Forelimb muscle (tissue), 1 donor: ENCODE data around the gene HECW1. TPM values are rescaled to one million over a fixed set of nuclear protein-coding genes. Genes with fewer than 3 reads are reported as not detected.

Source experiments
- DNase-seq: peaks from one replicate; pipeline ENCODE4 v3.0.0-alpha.2; 2013; ENCODE audit warnings: low read depth
- polyA plus RNA-seq: library from polyadenylated mRNA; unstranded; fragments of 120-200 nt; gene quantifications from one replicate; pipeline ENCODE4 v1.2.1, GENCODE V29; 2013; ENCODE audit not compliant: insufficient read length

Gene HECW1
- polyA plus RNA-seq, 1 donor = 0.23 TPM

GRCh38 chr7:43148161-43148731 lies 35.8 kb downstream of the HECW1 start:
- DNase-seq = no peak

DNA sequence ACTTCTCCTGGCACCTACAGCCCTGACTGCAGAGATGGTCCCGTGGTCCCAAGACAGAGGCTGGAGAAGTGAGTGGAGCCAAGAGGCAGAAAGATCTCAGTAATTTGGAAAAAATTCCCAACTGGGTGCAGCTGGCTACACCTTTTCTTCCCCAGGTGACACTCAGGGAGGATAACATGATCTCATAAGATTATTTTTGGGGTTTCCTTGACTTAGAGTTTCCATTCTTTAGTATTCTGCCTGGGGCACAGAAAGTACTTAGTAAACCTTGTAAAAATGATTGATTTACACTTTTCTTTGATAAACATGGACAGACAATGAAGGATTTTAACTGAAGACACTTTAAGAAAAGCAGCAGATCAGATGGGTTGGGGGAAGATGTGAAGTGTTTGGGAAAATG lies 38.6 kb downstream of the HECW1 start:
- no peak for DNase-seq

DNA sequence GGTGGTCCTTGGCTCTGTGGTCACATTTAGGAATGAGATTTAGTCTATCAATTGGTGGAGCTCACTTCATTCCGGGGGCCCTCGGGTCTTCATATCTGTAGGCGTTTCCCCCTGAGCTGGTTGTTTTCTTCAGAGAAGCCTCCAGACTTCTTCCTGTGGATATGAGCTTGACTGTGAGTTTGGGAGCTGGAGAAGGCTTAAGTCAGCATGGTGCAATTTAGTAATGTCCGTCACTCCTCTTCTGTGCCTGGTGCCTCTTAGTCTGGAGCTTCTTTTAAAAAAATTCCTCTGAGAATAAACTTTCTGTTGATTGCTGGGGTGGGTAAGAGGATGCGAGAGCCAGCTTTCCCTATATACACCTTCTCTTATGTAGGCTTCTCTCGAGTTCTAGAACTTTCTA lies 40.2 kb downstream of the HECW1 start:
- no peak for DNase-seq

DNA sequence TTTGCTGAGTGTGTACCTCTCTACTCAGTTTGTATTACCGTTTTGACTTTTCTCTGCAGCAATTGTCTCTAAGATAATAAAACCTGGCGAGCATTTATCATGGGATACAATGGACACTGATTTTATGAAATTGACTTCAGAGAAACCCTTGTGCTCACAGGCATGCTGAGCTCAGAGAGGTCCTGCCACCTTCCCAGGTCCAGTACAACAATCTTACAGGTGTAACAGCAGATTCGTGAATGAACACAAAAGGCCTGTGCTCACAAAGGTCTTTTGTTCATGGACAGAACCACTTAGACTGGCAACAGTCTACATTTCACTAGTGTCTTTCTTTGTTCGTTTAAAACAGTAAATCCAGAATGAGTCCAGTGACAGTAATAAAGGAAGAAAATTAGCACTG lies 43.2 kb downstream of the HECW1 start:
- DNase-seq = no peak

GRCh38 chr7:43163885-43164284 lies 51.4 kb downstream of the HECW1 start:
- DNase-seq = no peak

DNA sequence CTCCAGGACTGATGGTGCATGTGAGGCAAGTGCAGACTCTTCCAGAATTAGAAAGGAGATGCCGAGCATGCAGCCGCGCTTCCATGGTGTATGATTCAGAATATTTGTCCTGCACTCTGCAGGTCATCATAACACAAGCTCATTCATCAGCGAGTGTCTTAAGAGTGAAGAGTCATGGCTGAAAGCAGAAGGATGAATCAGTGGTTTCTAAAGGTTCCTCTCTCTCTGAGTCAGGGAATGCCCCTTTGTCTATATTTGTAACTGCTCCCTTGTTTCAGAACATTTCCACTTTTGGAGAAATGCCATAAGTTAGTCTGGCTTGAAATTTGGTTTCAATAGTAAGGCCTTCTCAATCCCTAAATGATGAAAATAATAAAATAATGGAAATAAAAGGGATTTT lies 52.3 kb downstream of the HECW1 start:
- DNase-seq = no peak

GRCh38 chr7:43166686-43167085 lies 54.2 kb downstream of the HECW1 start:
- DNase-seq = no peak

GRCh38 chr7:43169076-43169475 lies 56.6 kb downstream of the HECW1 start:
- DNase-seq = no peak

DNA sequence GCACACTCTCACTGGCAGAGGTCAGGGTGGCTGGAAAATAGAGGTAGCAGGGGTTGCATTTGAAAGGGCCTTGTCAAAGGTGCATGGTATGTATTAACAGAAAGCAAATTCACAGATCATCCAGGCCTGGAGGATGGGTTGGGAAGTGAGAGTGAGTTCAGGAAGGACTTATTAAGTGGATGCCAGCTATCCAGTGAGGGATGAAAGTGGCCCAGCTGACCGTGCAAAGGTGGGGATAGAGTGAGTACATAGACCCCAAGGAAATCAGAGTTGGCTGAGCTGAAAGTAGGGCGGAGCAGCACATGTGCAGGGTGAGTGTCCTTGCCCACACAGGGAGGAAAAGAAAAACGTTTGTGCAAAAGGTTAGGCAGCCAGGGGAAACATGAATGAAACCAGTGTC lies 58.1 kb downstream of the HECW1 start:
- DNase-seq = no peak

DNA sequence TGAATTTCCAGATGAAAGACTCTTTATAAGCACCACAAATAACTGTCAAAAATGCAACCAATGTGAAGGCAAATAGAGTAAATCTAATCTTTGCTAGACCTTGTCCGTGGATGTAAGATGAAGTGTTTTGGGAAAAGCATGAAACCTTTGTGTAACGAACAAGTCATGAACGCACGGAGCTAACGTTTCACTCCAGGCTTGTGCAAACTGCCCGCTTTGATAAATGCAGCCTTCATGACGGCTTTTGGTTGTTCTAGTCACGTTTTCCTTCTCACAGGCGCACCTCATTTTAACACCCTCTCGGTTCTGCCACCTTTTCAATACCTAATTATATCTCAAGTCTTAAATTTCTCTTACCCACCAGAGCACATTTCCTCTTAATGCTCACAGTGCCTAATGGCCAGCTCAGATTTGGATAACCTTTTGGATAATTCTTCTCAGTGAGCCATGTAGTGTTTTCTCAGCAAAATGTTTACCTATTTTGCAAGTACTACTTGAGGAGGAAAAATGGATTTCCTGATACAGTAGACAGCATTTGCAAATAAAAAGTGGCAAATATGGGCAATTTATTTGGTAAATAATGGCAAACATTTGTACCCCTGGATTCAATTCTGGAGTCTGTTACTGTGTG lies 63.2 kb downstream of the HECW1 start:
- DNase-seq = no peak

GRCh38 chr7:43179393-43179792 lies 66.9 kb downstream of the HECW1 start:
- DNase-seq = no peak

DNA sequence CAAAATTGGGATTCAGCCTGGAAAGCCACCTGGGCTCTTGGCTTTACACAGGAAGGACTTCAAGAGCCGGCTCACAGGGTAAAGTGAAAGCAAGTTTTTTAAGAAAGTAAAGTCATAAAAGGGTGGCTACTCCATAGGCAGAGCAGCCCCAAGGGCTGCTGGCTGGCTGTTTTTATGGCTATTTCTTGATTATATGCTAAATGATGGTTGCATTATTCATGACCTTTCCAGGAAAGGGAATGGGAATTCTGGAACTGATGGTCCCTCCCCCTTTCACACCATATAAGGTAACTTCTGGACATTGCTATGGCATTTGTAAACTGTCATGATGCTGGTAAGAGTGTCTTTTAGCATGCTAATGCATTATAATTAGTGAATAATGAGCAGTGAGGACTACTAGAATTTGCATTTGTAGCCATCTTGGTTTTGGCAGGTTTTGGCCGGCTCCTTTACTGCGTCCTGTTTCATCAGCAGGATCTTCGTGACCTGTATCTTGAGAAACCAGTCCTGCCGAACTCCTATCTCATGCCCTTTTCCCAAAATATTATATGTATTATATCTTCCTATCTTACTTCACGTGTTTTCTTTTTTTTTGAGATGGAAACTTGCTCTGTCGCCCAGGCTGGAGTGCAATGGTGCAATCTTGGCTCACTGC lies 80.5 kb downstream of the HECW1 start:
- DNase-seq = no peak

GRCh38 chr7:43193893-43194292 lies 81.4 kb downstream of the HECW1 start:
- DNase-seq = no peak

DNA sequence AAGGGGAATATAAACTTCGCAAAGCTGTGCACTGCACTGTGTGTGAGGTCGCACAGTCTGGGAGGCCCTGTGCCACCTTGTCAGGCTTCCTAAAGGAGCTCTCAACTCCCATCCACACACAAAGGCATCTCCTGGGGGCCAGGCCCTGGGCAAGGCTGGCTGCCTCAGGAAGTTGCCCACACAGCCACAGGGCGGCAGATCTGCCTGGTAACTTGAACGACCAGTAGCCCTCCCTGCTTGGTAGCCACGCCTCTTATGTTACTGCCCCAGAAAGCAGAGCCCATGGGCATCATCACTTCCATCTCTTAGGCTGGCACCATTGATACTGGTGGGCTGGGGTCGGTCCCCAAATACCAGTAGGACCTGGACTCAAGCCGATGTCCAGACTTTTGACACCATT lies 82.8 kb downstream of the HECW1 start:
- no peak for DNase-seq

- DNase-seq = no peak
These were observed 83.3 kb downstream of the HECW1 start for GRCh38 chr7:43195768-43196167.

GRCh38 chr7:43196379-43196778 lies 83.9 kb downstream of the HECW1 start:
- no peak for DNase-seq

DNA sequence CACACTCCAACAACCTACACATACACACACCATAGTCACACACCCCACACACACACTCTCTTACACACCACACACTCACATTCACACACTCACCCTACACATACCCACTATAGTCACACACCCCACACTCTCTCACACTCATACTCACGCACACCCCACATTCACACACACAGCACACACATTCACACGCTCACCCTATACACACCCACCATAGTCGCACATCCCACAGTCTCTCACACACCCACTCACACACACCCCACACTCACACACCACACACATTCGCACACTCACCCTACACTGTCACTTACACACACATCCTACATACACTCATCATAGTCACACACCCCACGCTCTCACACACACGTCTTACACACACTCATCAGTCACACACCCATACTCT lies 85.6 kb downstream of the HECW1 start:
- DNase-seq = no peak

DNA sequence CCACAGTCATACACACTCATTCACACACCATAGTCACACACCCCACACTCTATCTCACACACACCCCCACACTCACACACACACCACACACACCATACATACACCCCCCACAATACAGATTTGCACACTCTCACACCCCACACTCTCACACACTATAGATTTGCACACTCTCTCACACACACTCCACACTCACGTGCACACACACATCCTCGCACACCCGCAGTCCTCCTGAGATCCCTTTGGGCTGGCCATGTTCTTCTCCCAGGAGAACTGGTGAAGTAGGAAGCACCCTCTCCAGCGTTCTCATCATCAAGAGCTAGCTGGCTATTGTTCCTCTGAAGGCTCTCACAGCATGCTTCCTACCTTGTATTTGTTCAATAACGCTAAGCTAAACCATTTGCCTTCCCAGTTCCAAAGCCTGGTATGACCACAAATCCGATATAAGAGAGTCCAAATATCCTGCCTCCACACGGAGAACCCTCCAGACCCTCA lies 86.2 kb downstream of the HECW1 start:
- no peak for DNase-seq

GRCh38 chr7:43199371-43200160 lies 87.1 kb downstream of the HECW1 start:
- DNase-seq = no peak

DNA sequence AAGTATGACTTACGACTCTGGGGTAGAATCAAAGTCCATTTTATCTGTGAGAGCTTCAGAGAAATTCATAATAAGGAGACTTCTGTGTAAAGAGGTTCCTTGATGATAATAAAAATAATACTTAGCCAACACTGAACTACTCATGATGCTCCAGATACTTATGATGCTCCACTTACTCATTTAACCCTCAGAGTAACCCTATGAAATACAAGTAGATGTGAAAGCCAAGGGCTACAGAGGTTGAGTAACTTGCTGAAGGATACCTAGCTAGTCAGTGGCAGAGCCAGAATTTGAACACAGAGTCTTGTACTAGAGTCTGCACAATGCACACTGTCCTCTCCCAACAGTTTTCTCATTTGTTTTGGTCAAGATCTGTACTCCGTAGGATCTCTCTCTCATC lies 89.5 kb downstream of the HECW1 start:
- no peak for DNase-seq

- no peak for DNase-seq
These were observed 91.6 kb downstream of the HECW1 start for GRCh38 chr7:43204081-43204480.

GRCh38 chr7:43205171-43205795 lies 92.8 kb downstream of the HECW1 start:
- DNase-seq = no peak
